Ramos (cell line): Measurements from ENCODE around the gene DDN.

Experiments
- in situ Hi-C: fragments of 300-500 bp; cut with MboI; formaldehyde crosslinking; loops from one replicate; pipeline ENCODE4 v1.14.3; 2022; ENCODE audit warnings: low sequenced_read_pairs; ENCODE audit not compliant: unreplicated experiment

The DDN gene

GRCh38 chr12:48986720-48987291 lies 12.4 kb downstream of the DDN start:
- in situ Hi-C loops = no loop called here

DNA sequence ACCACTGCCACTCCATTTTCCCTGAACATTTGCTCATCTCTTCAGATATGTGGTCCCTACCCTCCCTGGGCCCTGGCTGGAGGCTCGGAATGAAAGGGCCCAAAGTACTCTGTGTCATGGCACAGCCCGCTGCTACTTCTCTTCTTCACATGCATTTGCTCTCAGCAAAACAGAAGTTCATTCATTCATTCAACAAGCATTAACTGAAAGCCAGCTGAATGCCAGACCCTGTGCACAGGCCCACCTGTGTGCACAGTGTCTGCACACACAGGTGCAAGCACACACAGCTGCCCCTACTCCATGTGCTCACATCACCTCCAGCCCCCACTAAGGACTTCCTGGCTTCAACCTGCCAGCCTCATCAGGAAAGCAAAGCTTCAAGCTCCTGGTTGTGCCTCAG lies 13.3 kb downstream of the DDN start:
- in situ Hi-C loops = no loop called here

DNA sequence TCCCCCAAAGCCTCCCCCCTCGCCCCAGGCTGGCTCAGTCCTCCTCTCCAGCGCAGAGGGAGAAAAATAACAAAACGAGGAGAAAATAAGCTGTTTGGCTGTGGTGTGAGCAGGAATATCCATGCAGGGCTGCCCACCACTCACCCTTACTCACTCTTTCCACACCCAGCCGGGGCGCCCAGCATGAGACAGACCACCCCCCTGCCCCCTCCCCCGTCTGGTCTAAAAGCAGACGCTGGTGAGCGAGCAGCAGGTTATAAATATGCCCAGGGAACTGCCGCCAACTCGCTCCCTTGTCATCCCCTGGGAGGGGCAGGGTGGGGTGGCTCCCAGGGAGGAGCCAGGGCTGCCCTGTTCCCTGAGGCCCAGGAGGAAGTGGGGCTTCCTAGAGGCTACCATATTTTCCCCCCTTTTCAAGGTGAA lies 13.7 kb downstream of the DDN start:
- in situ Hi-C loops = no loop called here

GRCh38 chr12:48982397-48983080 lies 16.6 kb downstream of the DDN start:
- in situ Hi-C loops = no loop called here

GRCh38 chr12:48981757-48982157 lies 17.4 kb downstream of the DDN start:
- in situ Hi-C loops = no loop called here

DNA sequence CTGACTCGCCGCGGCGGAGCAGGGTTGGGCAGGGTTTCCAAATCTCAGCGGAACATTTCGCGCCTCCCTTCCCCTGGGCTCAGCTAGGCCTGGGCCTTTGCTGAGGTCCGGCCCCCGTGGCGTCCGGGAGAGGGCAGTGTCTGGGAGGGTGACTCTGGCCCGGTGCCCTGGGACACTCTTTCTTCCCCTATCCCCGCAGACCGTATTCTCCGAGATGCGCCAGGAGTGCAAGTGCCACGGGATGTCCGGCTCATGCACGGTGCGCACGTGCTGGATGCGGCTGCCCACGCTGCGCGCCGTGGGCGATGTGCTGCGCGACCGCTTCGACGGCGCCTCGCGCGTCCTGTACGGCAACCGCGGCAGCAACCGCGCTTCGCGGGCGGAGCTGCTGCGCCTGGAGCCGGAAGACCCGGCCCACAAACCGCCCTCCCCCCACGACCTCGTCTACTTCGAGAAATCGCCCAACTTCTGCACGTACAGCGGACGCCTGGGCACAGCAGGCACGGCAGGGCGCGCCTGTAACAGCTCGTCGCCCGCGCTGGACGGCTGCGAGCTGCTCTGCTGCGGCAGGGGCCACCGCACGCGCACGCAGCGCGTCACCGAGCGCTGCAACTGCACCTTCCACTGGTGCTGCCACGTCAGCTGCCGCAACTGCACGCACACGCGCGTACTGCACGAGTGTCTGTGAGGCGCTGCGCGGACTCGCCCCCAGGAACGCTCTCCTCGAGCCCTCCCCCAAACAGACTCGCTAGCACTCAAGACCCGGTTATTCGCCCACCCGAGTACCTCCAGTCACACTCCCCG lies 18.0 kb downstream of the DDN start:
- in situ Hi-C loops = no loop called here

GRCh38 chr12:48980389-48980952 lies 18.7 kb downstream of the DDN start:
- in situ Hi-C loops = no loop called here

- in situ Hi-C loops = no loop called here
Measured at GRCh38 chr12:48979602-48980388, 19.4 kb downstream of the DDN start.

DNA sequence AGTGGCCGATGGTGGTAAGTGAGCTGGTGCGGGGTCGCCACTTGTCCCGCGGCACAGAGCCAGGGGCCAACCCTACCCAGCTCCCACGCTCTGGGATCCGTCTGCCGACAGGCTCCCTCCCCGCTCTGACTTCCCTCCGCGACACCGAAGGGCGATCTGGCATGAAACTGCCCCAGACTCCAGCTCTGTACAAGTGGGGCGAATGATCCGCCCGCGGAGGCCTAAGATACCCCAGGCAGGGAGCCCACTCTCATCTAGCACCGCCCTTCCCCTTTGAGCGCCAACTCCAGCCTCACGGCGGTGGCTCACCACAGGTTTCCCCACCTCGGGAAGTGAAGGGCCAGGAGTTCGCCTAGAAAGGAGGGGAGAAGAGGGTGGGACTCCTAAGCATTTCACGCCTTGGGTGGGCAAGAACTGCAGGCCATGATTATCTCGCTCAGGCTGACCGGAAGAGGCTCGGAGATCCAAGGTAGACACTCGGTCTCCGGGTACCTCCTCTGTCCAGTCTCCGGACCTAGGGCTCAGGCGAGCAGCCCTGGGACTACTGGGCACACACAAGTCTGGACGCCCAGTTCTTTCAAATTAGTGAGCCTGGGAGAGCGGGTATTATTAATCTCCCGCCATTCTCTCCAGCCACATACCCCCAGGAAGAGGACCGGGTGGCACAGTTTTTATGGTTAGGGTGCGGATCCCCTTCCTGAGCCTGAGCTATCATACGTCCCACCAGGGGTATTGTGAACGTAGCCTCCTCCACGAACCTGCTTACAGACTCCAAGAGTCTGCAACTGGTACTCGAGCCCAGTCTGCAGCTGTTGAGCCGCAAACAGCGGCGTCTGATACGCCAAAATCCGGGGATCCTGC lies 20.2 kb downstream of the DDN start:
- in situ Hi-C loops = no loop called here

GRCh38 chr12:48978291-48978740 lies 20.9 kb downstream of the DDN start, which contains the start of gene WNT1:
TSS of gene WNT1 (plus strand) at chr12:48978322. CDS start at chr12:48978651, 329 bp downstream.
- in situ Hi-C loops = no loop called here

- in situ Hi-C loops = no loop called here
Measured at GRCh38 chr12:48977290-48978281, 21.6 kb downstream of the DDN start.

GRCh38 chr12:48973941-48974673 lies 25.1 kb downstream of the DDN start:
- in situ Hi-C loops = no loop called here

DNA sequence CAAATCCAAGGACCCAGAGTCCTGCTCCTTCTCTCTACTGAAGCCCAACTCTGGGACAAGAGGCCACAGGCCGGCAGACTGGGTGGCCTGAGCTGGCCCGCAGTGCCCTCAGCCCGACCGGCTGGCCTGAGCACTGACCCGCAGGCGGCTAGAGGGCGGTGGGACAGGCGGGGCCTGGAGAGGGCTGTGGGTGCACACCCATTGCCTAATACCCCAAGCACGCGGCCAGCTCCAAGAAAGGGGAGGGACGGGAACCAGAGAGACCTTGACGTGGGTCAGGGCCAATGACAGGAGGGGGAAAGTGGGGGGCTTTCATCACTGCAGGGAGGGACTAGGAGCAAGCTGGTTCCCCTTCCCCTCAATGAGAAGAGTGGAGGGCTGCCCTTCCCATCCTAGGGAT lies 25.6 kb downstream of the DDN start:
- in situ Hi-C loops = no loop called here

- in situ Hi-C loops = no loop called here
Measured at GRCh38 chr12:48972952-48973483, 26.2 kb downstream of the DDN start.

GRCh38 chr12:48972213-48972951 lies 26.8 kb downstream of the DDN start:
- in situ Hi-C loops = no loop called here

DNA sequence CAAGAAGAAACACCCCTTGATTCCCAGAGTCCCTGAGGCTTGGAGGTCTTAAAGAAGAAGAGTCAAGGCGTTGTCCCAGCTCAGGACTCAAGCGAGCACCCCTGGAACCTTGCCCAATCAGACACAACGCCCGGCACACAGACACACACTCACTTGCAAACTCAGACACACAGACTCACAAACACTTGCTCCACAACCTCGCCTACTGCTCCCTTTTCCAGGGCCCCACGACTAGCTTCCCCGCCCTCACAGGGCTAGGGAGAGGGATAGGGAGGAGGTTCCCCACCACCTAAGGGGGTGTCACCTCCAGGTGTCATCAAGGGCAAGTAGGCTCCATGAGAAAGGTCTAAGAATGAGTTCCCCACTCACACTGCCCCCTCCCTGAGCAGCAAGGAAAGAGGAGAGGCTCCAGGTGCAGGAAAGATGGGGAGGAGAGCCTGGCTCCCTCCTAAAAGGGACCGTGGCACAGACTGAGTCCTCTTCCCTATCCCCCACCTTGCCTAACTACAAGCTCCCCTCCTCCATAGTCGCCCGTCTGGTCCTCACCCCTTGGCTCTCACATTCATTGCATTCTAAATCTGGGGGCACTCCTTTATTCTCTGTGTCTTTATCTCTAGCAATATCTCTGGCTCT lies 28.4 kb downstream of the DDN start:
- in situ Hi-C loops = no loop called here
